H9 (cell line): ENCODE data around the gene SKOR2. TPM values are rescaled to one million over a fixed set of nuclear protein-coding genes. Genes with fewer than 3 reads are reported as not detected.

Experiments used
- DNase-seq: peaks from one replicate; pipeline ENCODE4 v3.0.0-alpha.2; 2017
- H2AFZ ChIP-seq: one replicate; pipeline ENCODE4 v1.6.1; 2013; ENCODE audit warnings: mild to moderate bottlenecking, low read length, control low read depth, moderate library complexity
- H2AK5ac ChIP-seq: 2 replicates; pipeline ENCODE4 v1.6.1; 2013; ENCODE audit warnings: low read length, control low read depth, mixed read lengths; ENCODE audit not compliant: insufficient read length
- H2BK120ac ChIP-seq: one replicate; pipeline ENCODE4 v1.6.1; 2013; ENCODE audit warnings: low read depth, mild to moderate bottlenecking, low read length, control low read depth, inconsistent platforms; ENCODE audit not compliant: poor library complexity, severe bottlenecking
- H2BK12ac ChIP-seq: 2 replicates; pipeline ENCODE4 v1.6.1; 2013; ENCODE audit warnings: low read length, control low read depth, mixed read lengths, low read depth; ENCODE audit not compliant: insufficient read length
- H2BK15ac ChIP-seq: 2 replicates; pipeline ENCODE4 v1.6.1; 2013; ENCODE audit warnings: low read depth, low read length, control low read depth
- H2BK20ac ChIP-seq: one replicate; pipeline ENCODE4 v1.6.1; 2013; ENCODE audit warnings: low read depth, mild to moderate bottlenecking, low read length, control low read depth, inconsistent platforms; ENCODE audit not compliant: poor library complexity, severe bottlenecking
- H2BK5ac ChIP-seq: 2 replicates; pipeline ENCODE4 v1.6.1; 2013; ENCODE audit warnings: low read length, control low read depth, mixed read lengths; ENCODE audit not compliant: insufficient read length
- H3K14ac ChIP-seq: 2 replicates; pipeline ENCODE4 v1.6.1; 2013; ENCODE audit warnings: low read length, control low read depth; ENCODE audit not compliant: insufficient read depth
- H3K18ac ChIP-seq: 2 replicates; pipeline ENCODE4 v1.6.1; 2013; ENCODE audit warnings: low read depth, mild to moderate bottlenecking, mixed read lengths, low read length, control low read depth; ENCODE audit not compliant: insufficient read length
- H3K23ac ChIP-seq: 2 replicates; pipeline ENCODE4 v1.6.1; 2013; ENCODE audit warnings: low read length, control low read depth, mixed read lengths, low read depth; ENCODE audit not compliant: insufficient read length
- H3K23me2 ChIP-seq: 2 replicates; pipeline ENCODE4 v1.6.1; 2013; ENCODE audit warnings: low read depth, mild to moderate bottlenecking, mixed read lengths, low read length, control low read depth; ENCODE audit not compliant: insufficient read length, poor library complexity, severe bottlenecking
- H3K27ac ChIP-seq: 2 replicates; pipeline ENCODE4 v1.5.1; 2013; ENCODE audit warnings: low read length, control low read depth, mixed read lengths, low read depth; ENCODE audit not compliant: insufficient read length
- H3K27me3 ChIP-seq: 2 replicates; pipeline ENCODE4 v1.6.1; 2013; ENCODE audit warnings: low read length, control low read depth, inconsistent platforms; ENCODE audit not compliant: insufficient read depth
- H3K4ac ChIP-seq: 2 replicates; pipeline ENCODE4 v1.6.1; 2013; ENCODE audit warnings: low read depth, mild to moderate bottlenecking, control low read depth, inconsistent platforms, low read length, moderate library complexity
- H3K4me1 ChIP-seq: 2 replicates; pipeline ENCODE4 v1.6.1; 2013; ENCODE audit warnings: low read length, control low read depth, inconsistent platforms; ENCODE audit not compliant: insufficient read depth
- H3K4me2 ChIP-seq: 2 replicates; pipeline ENCODE4 v1.6.1; 2013; ENCODE audit warnings: low read length, control low read depth, mixed read lengths; ENCODE audit not compliant: insufficient read length, insufficient read depth
- H3K56ac ChIP-seq: 2 replicates; pipeline ENCODE4 v1.6.1; 2013; ENCODE audit warnings: low read depth, mild to moderate bottlenecking, mixed read lengths, low read length, control low read depth; ENCODE audit not compliant: insufficient read length
- H3K79me1 ChIP-seq: 2 replicates; pipeline ENCODE4 v1.6.1; 2013; ENCODE audit warnings: low read depth, mild to moderate bottlenecking, moderate library complexity, low read length, control low read depth, inconsistent platforms; ENCODE audit not compliant: insufficient read depth, poor library complexity, severe bottlenecking
- H3K79me2 ChIP-seq: 2 replicates; pipeline ENCODE4 v1.6.1; 2013; ENCODE audit warnings: low read length, control low read depth, inconsistent platforms; ENCODE audit not compliant: insufficient read depth
- H3K9ac ChIP-seq: 2 replicates; pipeline ENCODE4 v1.6.1; 2013; ENCODE audit warnings: low read length, control low read depth, mixed read lengths; ENCODE audit not compliant: insufficient read length; ENCODE audit errors: extremely low read depth
- H3K9me3 ChIP-seq: one replicate; pipeline ENCODE4 v1.6.1; 2013; ENCODE audit warnings: low read depth, low read length, inconsistent platforms; ENCODE audit not compliant: control insufficient read depth
- H3T11ph ChIP-seq: one replicate; pipeline ENCODE4 v1.6.1; 2013; ENCODE audit warnings: mild to moderate bottlenecking, low read length, control low read depth, inconsistent platforms
- H4K20me1 ChIP-seq: one replicate; pipeline ENCODE4 v1.6.1; 2013; ENCODE audit not compliant: control insufficient read depth, insufficient read length, insufficient read depth
- H4K5ac ChIP-seq: 2 replicates; pipeline ENCODE4 v1.6.1; 2013; ENCODE audit warnings: low read depth, mild to moderate bottlenecking, mixed read lengths, low read length, control low read depth; ENCODE audit not compliant: insufficient read length
- H4K8ac ChIP-seq: replicated peaks from 2 replicates; pipeline ENCODE4 v1.6.1; 2013; ENCODE audit warnings: low read length, control low read depth, mixed read lengths, low read depth; ENCODE audit not compliant: insufficient read length
- H4K91ac ChIP-seq: 2 replicates; pipeline ENCODE4 v1.6.1; 2013; ENCODE audit warnings: low read depth, mild to moderate bottlenecking, moderate library complexity, mixed read lengths, low read length, control low read depth; ENCODE audit not compliant: insufficient read length
- H3K27ac Mint-ChIP-seq, 3 experiments: 2 replicates in 2 of 3; 3 replicates in 1 of 3; pipeline ENCODE4 v1.8.0; 2020 to 2021; ENCODE audit warnings: mixed read lengths in 3 of 3, mild to moderate bottlenecking in 1 of 3, moderate library complexity in 1 of 3
- H3K27me3 Mint-ChIP-seq: 2 replicates; pipeline ENCODE4 v1.8.0; 2021; ENCODE audit warnings: low read depth, mild to moderate bottlenecking, moderate library complexity, mixed read lengths
- H3K36me3 Mint-ChIP-seq, 3 experiments: 2 replicates in 2 of 3; 3 replicates in 1 of 3; pipeline ENCODE4 v1.8.0; 2020 to 2021; ENCODE audit warnings: low read depth in 3 of 3, mixed read lengths in 3 of 3; ENCODE audit not compliant: insufficient read depth in 1 of 3
- H3K4me1 Mint-ChIP-seq, 2 experiments: 2 replicates each; pipeline ENCODE4 v1.8.0; 2020; ENCODE audit warnings: mixed read lengths in 2 of 2
- H3K4me3 Mint-ChIP-seq, 2 experiments: 2 replicates in 1 of 2; 3 replicates in 1 of 2; pipeline ENCODE4 v1.8.0; 2020 to 2021; ENCODE audit warnings: mild to moderate bottlenecking in 2 of 2, mixed read lengths in 2 of 2, moderate library complexity in 1 of 2
- H3K9me3 Mint-ChIP-seq, 2 experiments: 2 replicates in 1 of 2; 3 replicates in 1 of 2; pipeline ENCODE4 v1.8.0; 2020; ENCODE audit warnings: mild to moderate bottlenecking in 2 of 2, mixed read lengths in 2 of 2, moderate library complexity in 1 of 2
- CTCF ChIP-seq: fragments of 200-600 bp; sonication (generic); conservative IDR thresholded peaks from 3 replicates; pipeline ENCODE4 v1.8.0; 2021; ENCODE audit warnings: antibody characterized with exemption, mild to moderate bottlenecking
- WGBS: extraction: QIAGEN DNeasy Blood & Tissue Kit; methylation state at CpG from one replicate; pipeline ENCODE4 v1.1.7; 2013; ENCODE audit warnings: missing lambda C conversion rate, low lambda C conversion rate, mixed read lengths; ENCODE audit not compliant: insufficient read length; ENCODE audit errors: extremely low coverage; 5-methylcytosine and 5-hydroxymethylcytosine counted together
- total RNA-seq: library from RNA; stranded (reverse); gene quantifications from 2 replicates; pipeline ENCODE4 v1.2.1, GENCODE V29; 2021

SKOR2 gene
- total RNA-seq, 1 experiment from 2014 or later = 0.24 TPM

- no peak for TF ChIP-seq CTCF
- Histone ChIP-seq H3K4me2 (peak overlapping the region; percentile 75), H3K79me1 (no peaks in the 10 kb centered on the region), H3K27me3 (peaks cover 76% of the 10 kb centered on the region), H4K91ac (no peak overlapping the region), H3K56ac (no peak overlapping the region), H2AK5ac (no peak overlapping the region), H3T11ph (no peak overlapping the region), H3K14ac (no peak overlapping the region), H4K8ac (no peak overlapping the region), H3K4ac (no peak overlapping the region), H3K18ac (no peak overlapping the region), H3K27ac (no peak overlapping the region), H3K4me1 (no peaks in the 10 kb centered on the region), H2BK120ac (no peak overlapping the region), H2BK12ac (no peak overlapping the region), H2AFZ (no peak overlapping the region), H3K9me3 (no peaks in the 10 kb centered on the region), H3K23ac (no peak overlapping the region), H2BK15ac (no peak overlapping the region), H3K9ac (no peak overlapping the region), H3K23me2 (peaks cover 31% of the 10 kb centered on the region), H2BK20ac (no peak overlapping the region), H2BK5ac (no peak overlapping the region), H3K79me2 (no peaks in the 10 kb centered on the region), H4K20me1 (no peaks in the 10 kb centered on the region), H4K5ac (no peak overlapping the region)
- Mint-ChIP-seq H3K9me3 (peaks cover 0 to 7% of the 10 kb centered on the region in 2 experiments; a peak in 2 of 5 replicates), H3K36me3 (no peaks in the 10 kb centered on the region), H3K27me3 (peaks cover 98% of the 10 kb centered on the region), H3K27ac (no peak overlapping the region), H3K4me3 (peak overlapping the region in 1 of 2 experiments; percentile 88; a peak in 3 of 5 replicates), H3K4me1 (peaks cover 27 to 49% of the 10 kb centered on the region in 2 experiments)
- no peak for DNase-seq
- WGBS = no CpG with 5 or more reads among the region's 19 CpGs
These were observed 10.4 kb upstream of the SKOR2 start for GRCh38 chr18:47261902-47262300.
